ENCODE data around the gene CAMTA1. TPM values are rescaled to one million over a fixed set of nuclear protein-coding genes. Genes with fewer than 3 reads are reported as not detected.

CAMTA1 gene
- total RNA-seq, 2 donors from 2014 or later: 100 to 102 TPM

DNA sequence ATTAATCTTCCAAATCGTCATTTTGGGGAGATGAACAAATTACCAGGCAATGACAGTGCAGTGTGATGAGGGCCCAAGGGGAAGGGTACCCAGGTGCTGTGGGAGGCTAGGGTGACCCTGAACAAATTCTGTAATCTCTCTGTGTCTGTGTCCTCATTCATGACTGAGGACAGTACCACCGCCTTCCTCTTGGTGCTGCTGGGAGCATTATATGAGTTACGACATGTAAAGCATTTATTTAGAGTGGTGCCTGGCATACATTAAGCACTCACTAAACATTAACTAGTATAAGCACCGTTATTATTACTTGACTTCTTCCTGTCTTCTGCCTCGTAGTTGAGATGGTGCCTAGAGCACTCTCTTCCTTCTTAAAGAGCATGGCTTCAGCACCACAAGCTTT lies 517.6 kb downstream of the CAMTA1 start:
- no peak for DNase-seq (ENCODE audit: low spot score)
- Histone ChIP-seq H3K27ac (no peak overlapping the region), H3K36me3 (no peaks in the 10 kb centered on the region), H3K4me3 (no peak overlapping the region), H3K4me1 (replicated peaks) (no peaks in the 10 kb centered on the region), H3K9me3 (no peaks in the 10 kb centered on the region), H3K27me3 (replicated peaks; ENCODE audit: insufficient read depth) (no peaks in the 10 kb centered on the region)
- TF ChIP-seq POLR2AphosphoS5 (IDR thresholded peaks at IDR 0.05) (no peak), POLR2A (IDR thresholded peaks at IDR 0.05) (no peak)
- TF ChIP-seq, protein P1, sequence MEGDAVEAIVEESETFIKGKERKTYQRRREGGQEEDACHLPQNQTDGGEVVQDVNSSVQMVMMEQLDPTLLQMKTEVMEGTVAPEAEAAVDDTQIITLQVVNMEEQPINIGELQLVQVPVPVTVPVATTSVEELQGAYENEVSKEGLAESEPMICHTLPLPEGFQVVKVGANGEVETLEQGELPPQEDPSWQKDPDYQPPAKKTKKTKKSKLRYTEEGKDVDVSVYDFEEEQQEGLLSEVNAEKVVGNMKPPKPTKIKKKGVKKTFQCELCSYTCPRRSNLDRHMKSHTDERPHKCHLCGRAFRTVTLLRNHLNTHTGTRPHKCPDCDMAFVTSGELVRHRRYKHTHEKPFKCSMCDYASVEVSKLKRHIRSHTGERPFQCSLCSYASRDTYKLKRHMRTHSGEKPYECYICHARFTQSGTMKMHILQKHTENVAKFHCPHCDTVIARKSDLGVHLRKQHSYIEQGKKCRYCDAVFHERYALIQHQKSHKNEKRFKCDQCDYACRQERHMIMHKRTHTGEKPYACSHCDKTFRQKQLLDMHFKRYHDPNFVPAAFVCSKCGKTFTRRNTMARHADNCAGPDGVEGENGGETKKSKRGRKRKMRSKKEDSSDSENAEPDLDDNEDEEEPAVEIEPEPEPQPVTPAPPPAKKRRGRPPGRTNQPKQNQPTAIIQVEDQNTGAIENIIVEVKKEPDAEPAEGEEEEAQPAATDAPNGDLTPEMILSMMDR (IDR thresholded peaks at IDR 0.05): no peak
- intact Hi-C loops (cut with DNase I): no loop called here
- WGBS: 57% methylated on average over 5 of the region's 5 CpGs

DNA sequence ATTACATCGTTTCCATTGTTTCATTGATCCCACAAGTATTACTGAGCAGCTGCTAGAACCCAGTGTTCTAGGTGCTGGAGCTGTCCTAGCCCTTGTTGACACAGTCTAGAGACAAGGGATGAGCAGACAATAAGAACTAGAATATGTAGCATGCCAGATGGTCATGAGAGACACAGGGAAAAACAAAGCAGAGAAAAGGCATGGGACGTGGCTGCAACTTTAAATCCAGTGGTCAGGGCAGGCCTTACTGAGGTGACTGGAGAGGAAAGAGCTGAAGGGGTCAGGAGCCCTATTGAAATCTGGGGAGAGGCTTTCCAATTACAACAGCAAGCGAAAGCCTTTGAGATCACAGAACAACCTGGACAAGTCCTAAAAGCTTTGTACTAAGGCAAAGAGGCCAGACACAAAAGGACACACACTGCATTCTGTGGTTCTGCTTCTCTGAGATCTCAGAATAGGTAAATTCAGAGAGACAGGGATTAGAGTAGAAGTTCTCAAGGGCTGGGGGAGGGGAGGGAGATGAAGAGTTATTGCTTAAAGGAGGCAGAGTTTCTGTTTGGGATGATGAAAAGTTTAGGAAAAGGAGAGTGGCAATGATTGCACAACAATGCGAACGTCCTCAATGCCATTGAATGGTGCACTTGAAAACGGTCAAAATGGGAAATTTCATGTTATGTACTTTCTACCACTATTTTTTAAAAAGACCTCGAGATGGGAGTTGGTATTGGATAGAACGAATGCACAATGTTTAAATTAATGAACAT lies 518.5 kb downstream of the CAMTA1 start:
- H3K9me3 ChIP-seq: no peaks in the 10 kb centered on the region
- H3K4me1 ChIP-seq (replicated peaks): no peaks in the 10 kb centered on the region
- no peak overlapping the region for H3K4me3 ChIP-seq
- no peak overlapping the region for H3K27ac ChIP-seq
- no peaks in the 10 kb centered on the region for H3K27me3 ChIP-seq (replicated peaks; ENCODE audit: insufficient read depth)
- intact Hi-C loops (cut with DNase I): no loop called here
- WGBS: 87% methylated on average over 8 of the region's 8 CpGs
- TF ChIP-seq, protein P1 (IDR thresholded peaks at IDR 0.05): no peak
- TF ChIP-seq POLR2AphosphoS5 (IDR thresholded peaks at IDR 0.05): no peak
- no peak for TF ChIP-seq POLR2A (IDR thresholded peaks at IDR 0.05)
- H3K36me3 ChIP-seq: no peaks in the 10 kb centered on the region
- DNase-seq (ENCODE audit: low spot score): no peak

DNA sequence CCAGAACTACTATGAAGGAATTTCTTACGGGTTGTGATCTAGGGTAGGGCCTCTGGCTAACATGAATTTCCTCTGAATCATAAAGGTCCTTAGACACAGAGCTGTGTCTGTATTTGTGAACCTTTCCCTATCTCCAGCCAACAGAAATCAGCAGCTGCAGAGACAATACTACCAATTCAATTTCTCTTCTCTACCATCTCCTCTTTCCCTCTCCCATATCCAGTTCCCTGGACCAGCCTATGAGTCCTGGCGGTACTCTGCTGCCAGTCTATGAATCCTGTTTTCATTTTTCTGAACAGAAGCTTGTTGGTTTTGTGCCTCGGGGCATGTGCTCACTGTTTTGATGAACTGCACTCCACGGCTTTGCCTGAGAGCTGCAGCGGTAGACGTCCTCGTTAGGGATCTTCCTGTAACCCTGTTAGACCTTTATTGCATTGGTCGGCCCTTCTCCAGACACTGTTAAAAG lies 527.9 kb downstream of the CAMTA1 start:
- DNase-seq (ENCODE audit: low spot score): no peak
- Histone ChIP-seq H3K27ac (no peak overlapping the region), H3K4me1 (replicated peaks) (no peaks in the 10 kb centered on the region), H3K9me3 (no peaks in the 10 kb centered on the region), H3K27me3 (replicated peaks; ENCODE audit: insufficient read depth) (no peaks in the 10 kb centered on the region), H3K36me3 (no peaks in the 10 kb centered on the region), H3K4me3 (no peak overlapping the region)
- TF ChIP-seq POLR2A (IDR thresholded peaks at IDR 0.05): no peak
- TF ChIP-seq, protein P1 (IDR thresholded peaks at IDR 0.05): no peak
- 36% methylated on average over 8 of the region's 8 CpGs for WGBS
- intact Hi-C loops (cut with DNase I): no loop called here

DNA sequence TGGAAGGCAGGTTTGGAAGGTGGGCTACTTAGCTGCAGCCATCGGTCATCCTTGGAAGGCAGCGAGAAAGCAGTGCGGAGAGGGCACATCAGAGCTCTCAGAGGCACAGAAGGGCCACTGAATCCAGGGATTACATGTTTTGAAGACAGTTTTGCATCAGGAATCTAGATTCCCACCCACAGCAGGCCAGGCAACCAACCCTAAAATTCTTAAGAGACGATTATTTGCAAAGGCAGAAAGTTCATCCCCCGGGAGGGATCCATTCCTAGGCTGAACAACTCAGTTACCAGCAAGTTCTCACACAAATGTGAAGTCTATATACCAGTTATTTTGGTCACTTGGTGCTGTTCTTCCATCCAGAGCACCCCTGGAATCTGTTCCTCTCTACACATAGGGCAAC lies 528.6 kb downstream of the CAMTA1 start:
- Histone ChIP-seq H3K4me1 (replicated peaks) (no peaks in the 10 kb centered on the region), H3K4me3 (no peak overlapping the region), H3K9me3 (no peaks in the 10 kb centered on the region), H3K27ac (no peak overlapping the region), H3K27me3 (replicated peaks; ENCODE audit: insufficient read depth) (no peaks in the 10 kb centered on the region), H3K36me3 (no peaks in the 10 kb centered on the region)
- no peak for DNase-seq (ENCODE audit: low spot score)
- 87% methylated on average over 5 of the region's 5 CpGs for WGBS
- TF ChIP-seq POLR2AphosphoS5 (IDR thresholded peaks at IDR 0.05): no peak
- TF ChIP-seq, protein P1 (IDR thresholded peaks at IDR 0.05): no peak
- no peak for TF ChIP-seq POLR2A (IDR thresholded peaks at IDR 0.05)
- intact Hi-C loops (cut with DNase I): no loop called here

DNA sequence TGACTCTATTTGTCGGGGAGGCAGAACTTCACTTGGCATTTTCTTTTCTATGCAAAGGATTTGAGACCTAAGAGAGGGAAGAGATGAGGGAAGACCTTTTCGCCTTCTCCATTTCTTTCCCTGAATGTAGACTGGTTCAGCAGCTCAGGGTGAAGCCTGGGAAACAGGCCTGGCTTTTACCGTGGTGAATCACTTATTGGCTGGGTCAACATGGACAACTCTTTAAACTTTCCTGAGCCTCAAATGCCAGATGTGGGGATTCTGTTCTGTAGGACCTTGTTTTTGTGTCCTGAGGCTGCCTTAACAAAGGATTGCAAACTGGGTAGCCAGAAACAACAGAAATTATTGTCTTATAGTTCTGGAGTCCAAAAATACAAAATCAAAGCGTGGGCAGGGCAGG lies 530.1 kb downstream of the CAMTA1 start:
- WGBS: 91% methylated on average over 4 of the region's 4 CpGs
- H3K27ac ChIP-seq: no peak overlapping the region
- intact Hi-C loops (cut with DNase I): no loop called here
- DNase-seq (ENCODE audit: low spot score): no peak
- H3K27me3 ChIP-seq (replicated peaks; ENCODE audit: insufficient read depth): no peaks in the 10 kb centered on the region
- no peaks in the 10 kb centered on the region for H3K36me3 ChIP-seq
- no peaks in the 10 kb centered on the region for H3K4me1 ChIP-seq (replicated peaks)
- TF ChIP-seq POLR2A (IDR thresholded peaks at IDR 0.05): no peak
- no peaks in the 10 kb centered on the region for H3K9me3 ChIP-seq
- no peak overlapping the region for H3K4me3 ChIP-seq

All from prostate gland (tissue), 2 donors.